22Rv1 (cell line): Measurements from ENCODE around the gene MAPKAPK3.

Experiments used
- H3K27ac ChIP-seq: fragments of 450-650 bp; 2 replicates; pipeline ENCODE4 v1.5.1; 2017
- CTCF ChIP-seq: fragments of 450-650 bp; IDR thresholded peaks from 2 replicates; pipeline ENCODE4 v1.5.1; 2017; ENCODE audit warnings: mild to moderate bottlenecking
- ZFX ChIP-seq: fragments of 450-650 bp; IDR thresholded peaks from 2 replicates; pipeline ENCODE4 v1.6.1; 2017; ENCODE audit warnings: antibody characterized with exemption, borderline replicate concordance

The MAPKAPK3 gene

GRCh38 chr3:50616003-50616769 lies 765 bp upstream of the MAPKAPK3 start:
- TF ChIP-seq ZFX (no peak), CTCF (peak; percentile 100)
- H3K27ac ChIP-seq: peak overlapping the region; percentile 75

- no peak for TF ChIP-seq CTCF
Measured at GRCh38 chr3:50616770-50617095, 218 bp upstream of the MAPKAPK3 start.

GRCh38 chr3:50617911-50618481 lies 1.0 kb downstream of the MAPKAPK3 start:
- H3K27ac ChIP-seq: peak overlapping the region; percentile 75; the same call in 1 of the 2 replicates
- TF ChIP-seq ZFX (no peak), CTCF (no peak)

More at GRCh38 chr3:50616770-50617095, 218 bp upstream of the MAPKAPK3 start:
- H3K27ac ChIP-seq: peak overlapping the region; percentile 75

- no peak overlapping the region for H3K27ac ChIP-seq
- no peak for TF ChIP-seq CTCF
- no peak for TF ChIP-seq ZFX
Measured at GRCh38 chr3:50620420-50620819, 3.5 kb downstream of the MAPKAPK3 start.

GRCh38 chr3:50620820-50621219 lies 3.9 kb downstream of the MAPKAPK3 start:
- H3K27ac ChIP-seq: no peak overlapping the region
- TF ChIP-seq ZFX (no peak), CTCF (no peak)

- H3K27ac ChIP-seq: no peak overlapping the region
- TF ChIP-seq ZFX (no peak), CTCF (no peak)
Measured at GRCh38 chr3:50622881-50623280, 5.9 kb downstream of the MAPKAPK3 start.

GRCh38 chr3:50623840-50624474 lies 7.0 kb downstream of the MAPKAPK3 start:
- H3K27ac ChIP-seq: no peak overlapping the region
- TF ChIP-seq ZFX: no peak
- TF ChIP-seq CTCF: no peak
